Neural cell (in vitro differentiated cells): ENCODE data around the gene TCTN1. TPM values are rescaled to one million over a fixed set of nuclear protein-coding genes. Genes with fewer than 3 reads are reported as not detected.

Experiments
- H2AFZ ChIP-seq: fragments of 200-600, 300-800 bp; sonication (generic), shearing (Covaris generic); 2 replicates; pipeline ENCODE4 v1.6.0; 2014; ENCODE audit warnings: low read depth, mild to moderate bottlenecking, antibody characterized with exemption, low read length, moderate library complexity
- H3F3A ChIP-seq: fragments of 200-600 bp; shearing (Covaris generic); 2 replicates; pipeline ENCODE4 v1.6.1; 2016; ENCODE audit warnings: mild to moderate bottlenecking, moderate library complexity, mixed read lengths, antibody characterized with exemption, low read length; ENCODE audit not compliant: insufficient read depth, poor library complexity, severe bottlenecking
- H3K27ac ChIP-seq: fragments of 200-600, 300-800 bp; sonication (generic), shearing (Covaris generic); 2 replicates; pipeline ENCODE4 v1.5.1; 2014; ENCODE audit warnings: mild to moderate bottlenecking, low read length, moderate library complexity
- H3K27me3 ChIP-seq: fragments of 300-800, 200-600 bp; sonication (generic), shearing (Covaris generic); 2 replicates; pipeline ENCODE4 v1.6.0; 2014; ENCODE audit warnings: mild to moderate bottlenecking, low read depth, low read length, moderate library complexity; ENCODE audit not compliant: insufficient read depth
- H3K36me3 ChIP-seq: fragments of 300-800, 200-600 bp; sonication (generic), shearing (Covaris generic); 2 replicates; pipeline ENCODE4 v1.5.1; 2014; ENCODE audit warnings: mild to moderate bottlenecking, antibody characterized with exemption, low read length, moderate library complexity; ENCODE audit not compliant: insufficient read depth
- H3K4me2 ChIP-seq: fragments of 300-800, 200-600 bp; sonication (generic), shearing (Covaris generic); 2 replicates; pipeline ENCODE4 v1.6.0; 2014; ENCODE audit warnings: mild to moderate bottlenecking, low read length
- H3K4me3 ChIP-seq: fragments of 300-800, 200-600 bp; sonication (generic), shearing (Covaris generic); 2 replicates; pipeline ENCODE4 v1.5.1; 2014; ENCODE audit warnings: mild to moderate bottlenecking, low read length, moderate library complexity
- H3K79me2 ChIP-seq: fragments of 200-600 bp; shearing (Covaris generic); replicated peaks from 2 replicates; pipeline ENCODE4 v1.6.0; 2014; ENCODE audit warnings: mild to moderate bottlenecking, low read length, moderate library complexity; ENCODE audit not compliant: insufficient read depth
- H3K9ac ChIP-seq: fragments of 300-800, 200-600 bp; sonication (generic), shearing (Covaris generic); 2 replicates; pipeline ENCODE4 v1.6.1; 2016; ENCODE audit warnings: mild to moderate bottlenecking, low read length, mixed read lengths
- H3K9me2 ChIP-seq: fragments of 200-600 bp; shearing (Covaris generic); 2 replicates; pipeline ENCODE4 v1.6.1; 2016; ENCODE audit warnings: mild to moderate bottlenecking, low read length, mixed read lengths; ENCODE audit not compliant: insufficient read depth
- H3K9me3 ChIP-seq: fragments of 200-600, 300-800 bp; sonication (generic), shearing (Covaris generic); 2 replicates; pipeline ENCODE4 v1.6.1; 2016; ENCODE audit warnings: mild to moderate bottlenecking, mixed run types, low read length, moderate library complexity, mixed read lengths
- H4K20me1 ChIP-seq: fragments of 200-600 bp; shearing (Covaris generic); 2 replicates; pipeline ENCODE4 v1.6.1; 2016; ENCODE audit warnings: mild to moderate bottlenecking, mixed run types; ENCODE audit not compliant: insufficient read depth
- EP300 ChIP-seq: fragments of 450-650 bp; conservative IDR thresholded peaks from 2 replicates; pipeline ENCODE4 v1.6.1; 2014; ENCODE audit warnings: antibody characterized with exemption, mild to moderate bottlenecking, moderate library complexity; ENCODE audit not compliant: poor library complexity, severe bottlenecking
- EZH2 ChIP-seq: fragments of 200-600, 300-800 bp; shearing (Covaris generic), sonication (generic); IDR thresholded peaks from 2 replicates; pipeline ENCODE4 v1.6.1; 2014; ENCODE audit warnings: antibody characterized with exemption, low read length, borderline replicate concordance, mild to moderate bottlenecking; ENCODE audit not compliant: insufficient read depth, poor library complexity, severe bottlenecking
- MXI1 ChIP-seq: fragments of 450-650 bp; conservative IDR thresholded peaks from 2 replicates; pipeline ENCODE4 v1.6.1; 2014; ENCODE audit warnings: antibody characterized with exemption, mild to moderate bottlenecking; ENCODE audit not compliant: poor library complexity, severe bottlenecking
- POLR2AphosphoS5 ChIP-seq: IDR thresholded peaks from 2 replicates; pipeline ENCODE4 v1.6.1; 2012
- RAD21 ChIP-seq: fragments of 450-650 bp; conservative IDR thresholded peaks from 2 replicates; pipeline ENCODE4 v1.6.1; 2014; ENCODE audit warnings: antibody characterized with exemption, mild to moderate bottlenecking, moderate library complexity
- SMC3 ChIP-seq: fragments of 450-650 bp; conservative IDR thresholded peaks from 2 replicates; pipeline ENCODE4 v1.6.1; 2014; ENCODE audit warnings: antibody characterized with exemption, mild to moderate bottlenecking, moderate library complexity; ENCODE audit not compliant: poor library complexity
- TAF1 ChIP-seq: IDR thresholded peaks from 2 replicates; pipeline ENCODE4 v1.6.1; 2012; ENCODE audit warnings: low read depth
- polyA plus RNA-seq: library from polyadenylated mRNA; depleted of rRNA; stranded (reverse); fragments of >200 nt; gene quantifications from 2 replicates; pipeline ENCODE4 v1.2.3, GENCODE V29; 2014
- TF ChIP-seq, protein P1 (sequence below): IDR thresholded peaks from 2 replicates; pipeline ENCODE4 v1.6.1; 2012; ENCODE audit warnings: borderline replicate concordance
- TF ChIP-seq, protein P2 (sequence below): fragments of 450-650 bp; IDR thresholded peaks from 2 replicates; pipeline ENCODE4 v1.5.1; 2014; ENCODE audit warnings: antibody characterized with exemption, mild to moderate bottlenecking, moderate library complexity; ENCODE audit not compliant: poor library complexity, severe bottlenecking

TCTN1 gene
- polyA plus RNA-seq, 1 donor from 2014 or later, result 58.3 TPM

- no peaks in the 10 kb centered on the region for H3K27me3 ChIP-seq
- H2AFZ ChIP-seq, result no peak overlapping the region
- H3K4me3 ChIP-seq, result no peak overlapping the region
- no peak overlapping the region for H3K27ac ChIP-seq
- H4K20me1 ChIP-seq, result no peaks in the 10 kb centered on the region
- H3K4me2 ChIP-seq, result no peak overlapping the region
- no peaks in the 10 kb centered on the region for H3K9me2 ChIP-seq
- no peaks in the 10 kb centered on the region for H3K36me3 ChIP-seq
- no peaks in the 10 kb centered on the region for H3K79me2 ChIP-seq
- H3F3A ChIP-seq, result no peaks in the 10 kb centered on the region
- TF ChIP-seq POLR2AphosphoS5 (no peak), EP300 (no peak), MXI1 (no peak), EZH2 (no peak), TAF1 (no peak)
- H3K9me3 ChIP-seq, result no peaks in the 10 kb centered on the region
- no peak overlapping the region for H3K9ac ChIP-seq
These were observed 22.6 kb downstream of the TCTN1 start for GRCh38 chr12:110636516-110636915.

DNA sequence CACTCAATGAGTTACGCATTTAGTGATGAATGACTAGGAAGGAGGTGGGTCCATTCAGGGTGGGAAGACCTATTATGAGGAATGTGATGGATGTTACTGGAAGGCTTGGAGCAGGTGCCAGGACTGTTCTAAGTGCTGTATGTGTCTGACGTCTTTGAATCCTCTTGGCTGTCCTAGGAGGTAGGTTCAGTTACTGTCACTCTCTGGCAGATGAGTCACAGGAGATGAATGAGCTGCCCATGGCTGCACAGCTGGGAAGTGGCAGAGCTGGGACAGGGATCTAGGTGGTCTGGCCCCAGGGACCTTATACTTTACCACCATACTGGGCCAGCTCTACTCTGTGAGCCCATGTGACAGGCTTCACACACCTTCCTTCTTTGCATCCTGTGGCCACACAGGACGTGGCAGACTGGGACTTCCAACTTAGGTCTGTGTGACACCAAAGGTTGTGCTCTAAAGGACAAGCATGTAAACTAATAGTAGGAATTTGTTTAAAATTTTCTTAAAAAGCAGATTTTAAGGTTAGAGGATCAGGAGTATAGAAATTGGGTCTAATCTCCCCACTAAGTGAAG lies 24.0 kb downstream of the TCTN1 start:
- H3K27ac ChIP-seq, result no peak overlapping the region
- TF ChIP-seq EP300, result no peak
- TF ChIP-seq, protein P1, sequence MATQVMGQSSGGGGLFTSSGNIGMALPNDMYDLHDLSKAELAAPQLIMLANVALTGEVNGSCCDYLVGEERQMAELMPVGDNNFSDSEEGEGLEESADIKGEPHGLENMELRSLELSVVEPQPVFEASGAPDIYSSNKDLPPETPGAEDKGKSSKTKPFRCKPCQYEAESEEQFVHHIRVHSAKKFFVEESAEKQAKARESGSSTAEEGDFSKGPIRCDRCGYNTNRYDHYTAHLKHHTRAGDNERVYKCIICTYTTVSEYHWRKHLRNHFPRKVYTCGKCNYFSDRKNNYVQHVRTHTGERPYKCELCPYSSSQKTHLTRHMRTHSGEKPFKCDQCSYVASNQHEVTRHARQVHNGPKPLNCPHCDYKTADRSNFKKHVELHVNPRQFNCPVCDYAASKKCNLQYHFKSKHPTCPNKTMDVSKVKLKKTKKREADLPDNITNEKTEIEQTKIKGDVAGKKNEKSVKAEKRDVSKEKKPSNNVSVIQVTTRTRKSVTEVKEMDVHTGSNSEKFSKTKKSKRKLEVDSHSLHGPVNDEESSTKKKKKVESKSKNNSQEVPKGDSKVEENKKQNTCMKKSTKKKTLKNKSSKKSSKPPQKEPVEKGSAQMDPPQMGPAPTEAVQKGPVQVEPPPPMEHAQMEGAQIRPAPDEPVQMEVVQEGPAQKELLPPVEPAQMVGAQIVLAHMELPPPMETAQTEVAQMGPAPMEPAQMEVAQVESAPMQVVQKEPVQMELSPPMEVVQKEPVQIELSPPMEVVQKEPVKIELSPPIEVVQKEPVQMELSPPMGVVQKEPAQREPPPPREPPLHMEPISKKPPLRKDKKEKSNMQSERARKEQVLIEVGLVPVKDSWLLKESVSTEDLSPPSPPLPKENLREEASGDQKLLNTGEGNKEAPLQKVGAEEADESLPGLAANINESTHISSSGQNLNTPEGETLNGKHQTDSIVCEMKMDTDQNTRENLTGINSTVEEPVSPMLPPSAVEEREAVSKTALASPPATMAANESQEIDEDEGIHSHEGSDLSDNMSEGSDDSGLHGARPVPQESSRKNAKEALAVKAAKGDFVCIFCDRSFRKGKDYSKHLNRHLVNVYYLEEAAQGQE, result no peak
- no peak for TF ChIP-seq SMC3
- TF ChIP-seq RAD21, result no peak
- TF ChIP-seq MXI1, result no peak
- no peak for TF ChIP-seq POLR2AphosphoS5
- no peak for TF ChIP-seq EZH2
- no peaks in the 10 kb centered on the region for H3F3A ChIP-seq
- H3K4me2 ChIP-seq, result no peak overlapping the region
- no peak overlapping the region for H2AFZ ChIP-seq
- H3K9me3 ChIP-seq, result no peaks in the 10 kb centered on the region
- no peaks in the 10 kb centered on the region for H3K9me2 ChIP-seq
- H3K9ac ChIP-seq, result no peak overlapping the region
- no peaks in the 10 kb centered on the region for H3K79me2 ChIP-seq
- H3K4me3 ChIP-seq, result no peak overlapping the region
- no peaks in the 10 kb centered on the region for H3K36me3 ChIP-seq
- no peaks in the 10 kb centered on the region for H4K20me1 ChIP-seq
- H3K27me3 ChIP-seq, result no peaks in the 10 kb centered on the region

- Histone ChIP-seq H3K79me2 (no peaks in the 10 kb centered on the region), H3K27me3 (no peaks in the 10 kb centered on the region), H2AFZ (no peak overlapping the region), H3K9me2 (no peaks in the 10 kb centered on the region), H3K9ac (no peak overlapping the region), H3F3A (no peaks in the 10 kb centered on the region), H3K4me3 (no peak overlapping the region), H4K20me1 (no peaks in the 10 kb centered on the region), H3K27ac (no peak overlapping the region), H3K4me2 (no peak overlapping the region), H3K9me3 (no peaks in the 10 kb centered on the region), H3K36me3 (no peaks in the 10 kb centered on the region)
- TF ChIP-seq, protein P2, sequence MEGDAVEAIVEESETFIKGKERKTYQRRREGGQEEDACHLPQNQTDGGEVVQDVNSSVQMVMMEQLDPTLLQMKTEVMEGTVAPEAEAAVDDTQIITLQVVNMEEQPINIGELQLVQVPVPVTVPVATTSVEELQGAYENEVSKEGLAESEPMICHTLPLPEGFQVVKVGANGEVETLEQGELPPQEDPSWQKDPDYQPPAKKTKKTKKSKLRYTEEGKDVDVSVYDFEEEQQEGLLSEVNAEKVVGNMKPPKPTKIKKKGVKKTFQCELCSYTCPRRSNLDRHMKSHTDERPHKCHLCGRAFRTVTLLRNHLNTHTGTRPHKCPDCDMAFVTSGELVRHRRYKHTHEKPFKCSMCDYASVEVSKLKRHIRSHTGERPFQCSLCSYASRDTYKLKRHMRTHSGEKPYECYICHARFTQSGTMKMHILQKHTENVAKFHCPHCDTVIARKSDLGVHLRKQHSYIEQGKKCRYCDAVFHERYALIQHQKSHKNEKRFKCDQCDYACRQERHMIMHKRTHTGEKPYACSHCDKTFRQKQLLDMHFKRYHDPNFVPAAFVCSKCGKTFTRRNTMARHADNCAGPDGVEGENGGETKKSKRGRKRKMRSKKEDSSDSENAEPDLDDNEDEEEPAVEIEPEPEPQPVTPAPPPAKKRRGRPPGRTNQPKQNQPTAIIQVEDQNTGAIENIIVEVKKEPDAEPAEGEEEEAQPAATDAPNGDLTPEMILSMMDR, result no peak
- TF ChIP-seq, protein P1, result no peak
- TF ChIP-seq EP300 (no peak), SMC3 (no peak), EZH2 (no peak), TAF1 (no peak), MXI1 (no peak), POLR2AphosphoS5 (no peak)
These were observed 24.9 kb downstream of the TCTN1 start for GRCh38 chr12:110638796-110639195.
